DOHH2 (cell line): ENCODE measurements around the gene CHN2.

Source experiments
- EZH2phosphoT487 ChIP-seq: fragments of 200-600 bp; sonication (generic); IDR thresholded peaks from 2 replicates; pipeline ENCODE4 v1.6.1; 2017; ENCODE audit warnings: borderline replicate concordance, mild to moderate bottlenecking, antibody characterized with exemption, low read length, moderate library complexity, mixed read lengths
- TF ChIP-seq, protein P1 (sequence below): fragments of 200-600 bp; sonication (generic); IDR thresholded peaks from one replicate; pipeline ENCODE4 v1.5.1; 2014; ENCODE audit warnings: antibody characterized with exemption, mild to moderate bottlenecking, low read depth, low read length; ENCODE audit not compliant: poor library complexity, severe bottlenecking

DNA sequence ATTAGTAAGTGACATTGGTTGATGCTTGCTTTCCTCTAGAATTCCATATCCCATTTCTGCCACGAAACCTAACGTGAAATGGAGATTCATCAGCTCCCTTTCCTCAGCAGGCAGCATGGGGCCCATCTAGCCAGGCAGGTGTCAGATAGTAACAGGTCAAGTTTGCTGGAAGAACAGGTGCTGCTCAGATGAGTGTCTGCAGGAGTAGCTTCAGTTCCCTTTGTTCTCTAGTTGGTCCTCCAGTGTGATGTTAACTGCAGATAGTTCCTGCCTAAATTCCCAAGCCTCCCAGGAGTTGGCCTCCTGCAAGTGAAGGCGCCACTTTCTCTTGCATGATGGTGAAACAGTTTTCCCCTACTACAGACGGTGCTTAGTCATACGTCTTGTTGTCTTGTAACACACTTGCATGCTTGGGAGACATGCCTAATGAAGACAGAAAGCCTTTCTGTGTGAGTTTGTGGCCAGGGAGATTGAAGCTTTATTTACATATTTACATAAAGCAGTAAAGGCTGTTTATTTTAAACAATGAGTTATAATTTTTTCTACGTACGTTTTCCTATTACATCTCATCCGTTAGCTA is 175.4 kb downstream of the CHN2 start:
- TF ChIP-seq, protein P1, sequence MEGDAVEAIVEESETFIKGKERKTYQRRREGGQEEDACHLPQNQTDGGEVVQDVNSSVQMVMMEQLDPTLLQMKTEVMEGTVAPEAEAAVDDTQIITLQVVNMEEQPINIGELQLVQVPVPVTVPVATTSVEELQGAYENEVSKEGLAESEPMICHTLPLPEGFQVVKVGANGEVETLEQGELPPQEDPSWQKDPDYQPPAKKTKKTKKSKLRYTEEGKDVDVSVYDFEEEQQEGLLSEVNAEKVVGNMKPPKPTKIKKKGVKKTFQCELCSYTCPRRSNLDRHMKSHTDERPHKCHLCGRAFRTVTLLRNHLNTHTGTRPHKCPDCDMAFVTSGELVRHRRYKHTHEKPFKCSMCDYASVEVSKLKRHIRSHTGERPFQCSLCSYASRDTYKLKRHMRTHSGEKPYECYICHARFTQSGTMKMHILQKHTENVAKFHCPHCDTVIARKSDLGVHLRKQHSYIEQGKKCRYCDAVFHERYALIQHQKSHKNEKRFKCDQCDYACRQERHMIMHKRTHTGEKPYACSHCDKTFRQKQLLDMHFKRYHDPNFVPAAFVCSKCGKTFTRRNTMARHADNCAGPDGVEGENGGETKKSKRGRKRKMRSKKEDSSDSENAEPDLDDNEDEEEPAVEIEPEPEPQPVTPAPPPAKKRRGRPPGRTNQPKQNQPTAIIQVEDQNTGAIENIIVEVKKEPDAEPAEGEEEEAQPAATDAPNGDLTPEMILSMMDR, result no peak
- TF ChIP-seq EZH2phosphoT487, result no peak
